ENCODE data around the gene IFITM1. TPM values are rescaled to one million over a fixed set of nuclear protein-coding genes. Genes with fewer than 3 reads are reported as not detected.
"Not testable (repeated sequence)": the region's sequence is repeated elsewhere in the genome, so short reads cannot be mapped to it uniquely, and the experiment has no call there.

IFITM1 gene
- total RNA-seq, 1 donor from 2014 or later = 526 TPM

DNA sequence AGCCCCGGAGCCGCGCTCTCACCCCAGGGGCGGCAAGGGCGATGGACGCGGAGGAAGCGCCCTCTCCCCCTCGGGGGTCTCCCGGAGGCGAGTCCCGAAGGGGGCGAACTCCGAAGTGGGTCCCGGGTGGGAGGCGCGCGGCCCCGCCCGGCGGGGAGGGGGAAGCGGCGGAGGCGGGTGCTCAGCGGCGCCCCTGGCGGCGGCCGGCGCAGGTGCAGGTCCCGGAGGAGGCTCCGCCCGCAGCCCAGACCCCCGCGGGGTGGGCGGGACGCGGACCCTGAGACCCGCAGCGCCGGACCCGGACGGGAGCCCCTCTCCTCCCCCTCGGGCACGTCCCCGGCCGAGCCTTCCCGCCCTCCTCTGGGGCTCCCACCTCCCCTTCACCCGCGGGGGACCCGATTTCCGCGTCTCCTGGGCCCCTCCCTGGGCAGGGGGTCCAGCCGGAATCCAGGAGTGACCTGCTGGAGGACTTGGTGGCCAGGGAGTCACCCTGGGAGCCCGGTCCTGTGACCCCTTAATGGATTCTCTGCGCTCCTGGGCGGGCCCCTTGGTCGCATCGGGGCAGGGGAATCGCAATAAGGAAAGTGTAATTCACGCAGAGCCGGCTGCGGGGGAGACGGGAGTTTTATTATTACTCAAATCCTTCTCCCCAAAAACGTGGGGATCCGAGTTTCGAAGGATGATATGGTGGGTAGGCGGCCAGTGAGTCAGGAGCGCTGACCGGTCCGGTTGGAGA, 2.7 kb upstream of the IFITM1 start:
- not testable (repeated sequence) for H3K27ac ChIP-seq (ENCODE audit: low read depth, low read length); H3K36me3 Mint-ChIP-seq (ENCODE audit: low read depth, unreplicated experiment); H4K20me1 ChIP-seq (ENCODE audit: insufficient read depth, low read length); H3K9me3 Mint-ChIP-seq (ENCODE audit: unreplicated experiment); H3K9ac ChIP-seq (ENCODE audit: low read length); H3K79me2 ChIP-seq (ENCODE audit: insufficient read depth, low read length); H2AFZ ChIP-seq (ENCODE audit: low read depth, low read length); H3K36me3 ChIP-seq (ENCODE audit: insufficient read depth, low read length); H3K27me3 Mint-ChIP-seq (ENCODE audit: low read depth, unreplicated experiment); H3K9me3 ChIP-seq (ENCODE audit: insufficient read depth, low read depth, low read length); H3K4me3 ChIP-seq (ENCODE audit: insufficient read depth, low read depth, low read length); FAIRE-seq; DNase-seq (ENCODE audit: low read depth)
- peaks cover 25% of the 10 kb centered on the region for H3K4me1 Mint-ChIP-seq (ENCODE audit: low read depth, unreplicated experiment)
- Histone ChIP-seq H3K4me2 (ENCODE audit: low read length) (peak overlapping the region; percentile 55), H3K27me3 (ENCODE audit: insufficient read depth, low read length) (peaks cover 10% of the 10 kb centered on the region), H3K4me1 (ENCODE audit: insufficient read depth, low read length) (peaks cover 22% of the 10 kb centered on the region)
- H3K27ac Mint-ChIP-seq (ENCODE audit: unreplicated experiment) = peak overlapping the region; percentile 93
- peak overlapping the region; percentile 81 for H3K4me3 Mint-ChIP-seq (ENCODE audit: unreplicated experiment)

DNA sequence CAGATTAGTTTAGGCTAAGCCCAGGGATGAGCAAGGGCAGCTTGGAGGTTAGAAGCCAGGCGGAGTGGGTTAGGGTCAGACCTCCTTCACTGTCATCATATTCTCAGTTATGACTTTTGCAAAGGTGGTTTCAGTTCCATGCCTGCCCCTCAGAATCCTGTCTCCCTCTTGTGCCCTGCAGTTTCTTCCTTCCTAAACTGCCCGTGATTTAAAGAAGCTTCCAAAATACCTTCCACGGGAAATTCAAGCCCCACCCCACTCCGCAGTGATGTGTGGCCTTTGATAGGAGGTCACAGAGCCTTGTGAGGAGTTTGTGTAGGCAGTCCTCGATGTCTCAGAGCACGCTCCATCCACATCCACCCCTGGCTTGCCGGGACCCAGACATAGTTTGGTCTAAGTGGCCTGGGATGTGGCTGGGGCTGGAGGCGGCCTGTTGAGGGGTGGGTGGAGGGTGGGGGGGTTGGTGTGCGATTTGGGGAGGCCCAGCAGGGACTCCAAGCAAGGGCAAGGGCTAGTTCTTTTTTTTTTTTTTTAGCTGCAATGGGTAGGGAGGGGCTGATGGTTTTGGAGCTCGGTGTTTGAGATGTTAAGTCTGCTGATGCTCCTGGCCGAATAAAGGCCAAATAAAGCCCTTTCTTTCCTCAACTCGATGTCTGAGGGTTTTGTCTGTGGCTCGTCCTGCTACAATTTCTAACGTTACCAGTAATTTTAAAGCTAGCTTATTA, 1.6 kb upstream of the IFITM1 start:
- Histone ChIP-seq H3K4me2 (ENCODE audit: low read length) (peak overlapping the region; percentile 41), H3K27me3 (ENCODE audit: insufficient read depth, low read length) (peaks cover 21% of the 10 kb centered on the region), H3K4me3 (ENCODE audit: insufficient read depth, low read depth, low read length) (no peak overlapping the region), H4K20me1 (ENCODE audit: insufficient read depth, low read length) (no peaks in the 10 kb centered on the region), H3K9me3 (ENCODE audit: insufficient read depth, low read depth, low read length) (no peaks in the 10 kb centered on the region), H3K4me1 (ENCODE audit: insufficient read depth, low read length) (peaks cover 22% of the 10 kb centered on the region), H2AFZ (ENCODE audit: low read depth, low read length) (no peak overlapping the region), H3K27ac (ENCODE audit: low read depth, low read length) (no peak overlapping the region), H3K9ac (ENCODE audit: low read length) (no peak overlapping the region), H3K36me3 (ENCODE audit: insufficient read depth, low read length) (no peaks in the 10 kb centered on the region), H3K79me2 (ENCODE audit: insufficient read depth, low read length) (peaks cover 6% of the 10 kb centered on the region)
- Mint-ChIP-seq H3K4me3 (ENCODE audit: unreplicated experiment) (peak overlapping the region; percentile 95), H3K36me3 (ENCODE audit: low read depth, unreplicated experiment) (peaks cover 7% of the 10 kb centered on the region), H3K27ac (ENCODE audit: unreplicated experiment) (peak overlapping the region; percentile 93), H3K4me1 (ENCODE audit: low read depth, unreplicated experiment) (peaks cover 30% of the 10 kb centered on the region), H3K9me3 (ENCODE audit: unreplicated experiment) (no peaks in the 10 kb centered on the region), H3K27me3 (ENCODE audit: low read depth, unreplicated experiment) (no peaks in the 10 kb centered on the region)
- no peak for FAIRE-seq
- TF ChIP-seq, protein P1, sequence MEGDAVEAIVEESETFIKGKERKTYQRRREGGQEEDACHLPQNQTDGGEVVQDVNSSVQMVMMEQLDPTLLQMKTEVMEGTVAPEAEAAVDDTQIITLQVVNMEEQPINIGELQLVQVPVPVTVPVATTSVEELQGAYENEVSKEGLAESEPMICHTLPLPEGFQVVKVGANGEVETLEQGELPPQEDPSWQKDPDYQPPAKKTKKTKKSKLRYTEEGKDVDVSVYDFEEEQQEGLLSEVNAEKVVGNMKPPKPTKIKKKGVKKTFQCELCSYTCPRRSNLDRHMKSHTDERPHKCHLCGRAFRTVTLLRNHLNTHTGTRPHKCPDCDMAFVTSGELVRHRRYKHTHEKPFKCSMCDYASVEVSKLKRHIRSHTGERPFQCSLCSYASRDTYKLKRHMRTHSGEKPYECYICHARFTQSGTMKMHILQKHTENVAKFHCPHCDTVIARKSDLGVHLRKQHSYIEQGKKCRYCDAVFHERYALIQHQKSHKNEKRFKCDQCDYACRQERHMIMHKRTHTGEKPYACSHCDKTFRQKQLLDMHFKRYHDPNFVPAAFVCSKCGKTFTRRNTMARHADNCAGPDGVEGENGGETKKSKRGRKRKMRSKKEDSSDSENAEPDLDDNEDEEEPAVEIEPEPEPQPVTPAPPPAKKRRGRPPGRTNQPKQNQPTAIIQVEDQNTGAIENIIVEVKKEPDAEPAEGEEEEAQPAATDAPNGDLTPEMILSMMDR (IDR thresholded peaks at IDR 0.05; ENCODE audit: insufficient read depth, low read depth, low read length) = no peak
- no peak for TF ChIP-seq EZH2 (IDR thresholded peaks at IDR 0.05; ENCODE audit: insufficient read depth, low read length)
- no peak for DNase-seq (ENCODE audit: low read depth)

DNA sequence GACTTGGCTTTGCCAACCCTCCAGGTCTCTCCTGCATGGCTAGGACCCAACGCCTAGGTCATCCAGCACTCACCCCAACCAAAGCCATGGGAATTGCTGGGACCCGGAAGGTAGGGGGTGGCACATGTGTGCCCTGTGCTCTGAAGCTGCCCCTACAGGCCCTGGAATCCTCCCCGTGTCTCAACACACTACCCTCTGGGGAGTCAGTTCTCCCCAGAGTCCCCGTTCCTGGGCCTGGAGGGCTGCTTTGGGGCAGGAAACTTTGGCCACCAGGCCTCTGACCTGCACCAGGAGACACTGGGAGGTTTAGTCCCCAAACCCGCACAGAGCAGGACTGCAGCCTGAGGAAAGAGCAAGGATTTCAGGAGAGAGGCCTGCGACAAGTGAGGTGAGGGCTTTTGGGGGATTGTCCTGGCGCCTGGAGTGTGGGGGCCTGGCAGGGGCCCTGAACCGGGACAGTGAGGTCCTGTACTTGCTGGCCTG, 495 bp upstream of the IFITM1 start:
- no peak for TF ChIP-seq EZH2 (IDR thresholded peaks at IDR 0.05; ENCODE audit: insufficient read depth, low read length)
- TF ChIP-seq, protein P1 (IDR thresholded peaks at IDR 0.05; ENCODE audit: insufficient read depth, low read depth, low read length) = no peak
- H3K4me3 Mint-ChIP-seq (ENCODE audit: unreplicated experiment) = peak overlapping the region; percentile 95
- H3K27ac ChIP-seq (ENCODE audit: low read depth, low read length) = no peak overlapping the region
- peaks cover 7% of the 10 kb centered on the region for H3K36me3 Mint-ChIP-seq (ENCODE audit: low read depth, unreplicated experiment)
- peak overlapping the region; percentile 83 for H3K27ac Mint-ChIP-seq (ENCODE audit: unreplicated experiment)
- H3K27me3 Mint-ChIP-seq (ENCODE audit: low read depth, unreplicated experiment) = no peaks in the 10 kb centered on the region
- H4K20me1 ChIP-seq (ENCODE audit: insufficient read depth, low read length) = no peaks in the 10 kb centered on the region
- H3K9me3 Mint-ChIP-seq (ENCODE audit: unreplicated experiment) = no peaks in the 10 kb centered on the region
- no peak for FAIRE-seq
- no peaks in the 10 kb centered on the region for H3K9me3 ChIP-seq (ENCODE audit: insufficient read depth, low read depth, low read length)
- H3K4me1 Mint-ChIP-seq (ENCODE audit: low read depth, unreplicated experiment) = peaks cover 32% of the 10 kb centered on the region
- H3K4me2 ChIP-seq (ENCODE audit: low read length) = no peak overlapping the region
- H3K4me3 ChIP-seq (ENCODE audit: insufficient read depth, low read depth, low read length) = no peak overlapping the region
- H2AFZ ChIP-seq (ENCODE audit: low read depth, low read length) = no peak overlapping the region
- H3K79me2 ChIP-seq (ENCODE audit: insufficient read depth, low read length) = peaks cover 6% of the 10 kb centered on the region
- DNase-seq (ENCODE audit: low read depth) = no peak
- no peaks in the 10 kb centered on the region for H3K36me3 ChIP-seq (ENCODE audit: insufficient read depth, low read length)
- H3K27me3 ChIP-seq (ENCODE audit: insufficient read depth, low read length) = peaks cover 26% of the 10 kb centered on the region
- H3K4me1 ChIP-seq (ENCODE audit: insufficient read depth, low read length) = peaks cover 18% of the 10 kb centered on the region
- H3K9ac ChIP-seq (ENCODE audit: low read length) = no peak overlapping the region

DNA sequence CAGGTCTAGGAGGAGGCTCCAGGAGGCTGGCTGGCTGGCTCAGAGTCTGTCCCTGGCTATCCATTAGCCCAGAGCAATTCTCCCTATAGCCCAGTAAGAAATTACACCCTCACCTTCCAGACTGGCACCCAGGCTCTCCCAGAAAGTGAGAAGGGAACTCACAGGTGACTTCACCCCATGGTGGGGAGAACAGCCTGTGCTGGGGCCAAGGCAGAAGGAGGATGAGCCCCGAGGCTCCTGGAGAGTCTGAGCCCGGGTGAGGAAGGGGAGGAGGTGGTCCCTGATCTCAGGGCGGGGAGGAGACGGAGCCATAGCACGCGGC, 675 bp downstream of the IFITM1 start:
- H3K9me3 ChIP-seq (ENCODE audit: insufficient read depth, low read depth, low read length); H3K36me3 Mint-ChIP-seq (ENCODE audit: low read depth, unreplicated experiment); H3K79me2 ChIP-seq (ENCODE audit: insufficient read depth, low read length); H3K9ac ChIP-seq (ENCODE audit: low read length); H2AFZ ChIP-seq (ENCODE audit: low read depth, low read length); DNase-seq (ENCODE audit: low read depth); FAIRE-seq; H3K27ac ChIP-seq (ENCODE audit: low read depth, low read length); H3K36me3 ChIP-seq (ENCODE audit: insufficient read depth, low read length); H3K4me3 ChIP-seq (ENCODE audit: insufficient read depth, low read depth, low read length); H4K20me1 ChIP-seq (ENCODE audit: insufficient read depth, low read length); H3K4me2 ChIP-seq (ENCODE audit: low read length); H3K27me3 Mint-ChIP-seq (ENCODE audit: low read depth, unreplicated experiment); H3K9me3 Mint-ChIP-seq (ENCODE audit: unreplicated experiment): not testable (repeated sequence)
- H3K4me3 Mint-ChIP-seq (ENCODE audit: unreplicated experiment) = peak overlapping the region; percentile 95
- peak overlapping the region; percentile 83 for H3K27ac Mint-ChIP-seq (ENCODE audit: unreplicated experiment)
- peaks cover 27% of the 10 kb centered on the region for H3K4me1 Mint-ChIP-seq (ENCODE audit: low read depth, unreplicated experiment)
- Histone ChIP-seq H3K4me1 (ENCODE audit: insufficient read depth, low read length) (peaks cover 13% of the 10 kb centered on the region), H3K27me3 (ENCODE audit: insufficient read depth, low read length) (peaks cover 26% of the 10 kb centered on the region)
